Activated CD4-positive, alpha-beta T cell treated with anti-CD3 and anti-CD28 coated beads for 36 hours (primary cell): Measurements from ENCODE around the gene SYTL1. TPM values are rescaled to one million over a fixed set of nuclear protein-coding genes. Genes with fewer than 3 reads are reported as not detected.

Experiments used
- ATAC-seq: fragments of 200-7000 bp; cut with Tn5 transposase; one replicate; pipeline ENCODE4 v1.10.0; 2021; ENCODE audit warnings: mild to moderate bottlenecking, moderate library complexity
- CTCF ChIA-PET: fragments of 350-600 bp; sonication (Branson Sonifier 250); formaldehyde crosslinking; loops from one replicate; lab custom pipeline; 2021; ENCODE audit warnings: antibody characterized with exemption; lab: Charles Lee
- POLR2A ChIA-PET: fragments of 350-600 bp; sonication (Branson Sonifier 250); formaldehyde crosslinking; loops from one replicate; lab custom pipeline; 2021; ENCODE audit warnings: antibody characterized with exemption, inconsistent platforms; lab: Charles Lee
- DNase-seq: peaks from one replicate; pipeline ENCODE4 v3.0.0-alpha.2; 2020
- H3K27ac Mint-ChIP-seq: one replicate; pipeline ENCODE4 v1.8.0; 2021; ENCODE audit warnings: mixed read lengths
- H3K27me3 Mint-ChIP-seq: one replicate; pipeline ENCODE4 v1.8.0; 2021; ENCODE audit warnings: mixed read lengths
- H3K36me3 Mint-ChIP-seq: one replicate; pipeline ENCODE4 v1.8.0; 2021; ENCODE audit warnings: low read depth, mixed read lengths
- H3K4me1 Mint-ChIP-seq: one replicate; pipeline ENCODE4 v1.8.0; 2021; ENCODE audit warnings: mixed read lengths
- H3K4me3 Mint-ChIP-seq: one replicate; pipeline ENCODE4 v1.8.0; 2021; ENCODE audit warnings: mild to moderate bottlenecking, moderate library complexity, mixed read lengths
- H3K9me3 Mint-ChIP-seq: one replicate; pipeline ENCODE4 v1.8.0; 2021; ENCODE audit warnings: low read depth, mixed read lengths
- intact Hi-C, 2 experiments: fragments of 100-400 bp; cut with DNase I in 1 of 2; cut with micrococcal nuclease in 1 of 2; formaldehyde crosslinking; loops; one replicate each; pipeline versions ENCODE4 v1.14.2 to v1.15.1; 2022 to 2024; cut with DNase I, micrococcal nuclease
- total RNA-seq, 2 experiments: library from RNA; stranded (reverse); gene quantifications; one replicate each; pipeline ENCODE4 v1.2.3, GENCODE V29; 2021

The SYTL1 gene
- total RNA-seq, 2 experiments from 2014 or later = 21.4 to 26.1 TPM

- Mint-ChIP-seq H3K36me3 (peaks cover 2% of the 10 kb centered on the region), H3K27me3 (no peaks in the 10 kb centered on the region), H3K4me3 (peak overlapping the region; percentile 64), H3K4me1 (peaks cover 40% of the 10 kb centered on the region), H3K27ac (peak overlapping the region; percentile 73), H3K9me3 (no peaks in the 10 kb centered on the region)
- ChIA-PET POLR2A (interaction anchor here (1.0 to 1.1 kb wide), 2 partner anchors 10 to 202 kb away, joined by 3 read pairs; partner anchors contain the start of gene SLC9A1), CTCF (interaction anchor here (0.6 to 3.8 kb wide), 29 partner anchors 8 to 1123 kb away, joined by 3 to 28 read pairs (median 4); partner anchors contain the start of genes CD164L2, MAP3K6 and SYTL1)
- DNase-seq (peak; percentile 39), ATAC-seq (peak; percentile 34)
- intact Hi-C loops = loop anchor here (1.0 kb wide), 5 partner anchors 9 to 56 kb away; partner anchors contain the start of gene GPR3 (in 1 of the 2)
These were observed 14.9 kb downstream of the SYTL1 start for GRCh38 chr1:27356619-27357280.

- peak overlapping the region; percentile 73 for H3K27ac Mint-ChIP-seq
- H3K9me3 Mint-ChIP-seq = no peaks in the 10 kb centered on the region
- peak; percentile 78 for ATAC-seq
- intact Hi-C loops = loop anchor here (1.0 kb wide), 5 partner anchors 8 to 57 kb away; partner anchors contain the start of gene GPR3 (in 1 of the 2)
- ChIA-PET CTCF (interaction anchor here (0.6 to 3.8 kb wide), 33 partner anchors 8 to 1124 kb away, joined by 3 to 28 read pairs (median 4); partner anchors contain the start of genes CD164L2, MAP3K6 and SYTL1), POLR2A (interaction anchor here (1.0 to 1.1 kb wide), 2 partner anchors 9 to 12 kb away, joined by 3 read pairs; no protein-coding TSS in a partner anchor)
- DNase-seq = peak; percentile 91
- peaks cover 2% of the 10 kb centered on the region for H3K36me3 Mint-ChIP-seq
- peak overlapping the region; percentile 64 for H3K4me3 Mint-ChIP-seq
- peaks cover 40% of the 10 kb centered on the region for H3K4me1 Mint-ChIP-seq
- H3K27me3 Mint-ChIP-seq = no peaks in the 10 kb centered on the region
These were observed 15.6 kb downstream of the SYTL1 start for GRCh38 chr1:27357281-27358037.

GRCh38 chr1:27358038-27358927, 16.5 kb downstream of the SYTL1 start:
- intact Hi-C loops = no loop called here
- ChIA-PET POLR2A (interaction anchor here (1.0 kb wide), 1 partner anchor 13 kb away, joined by 3 read pairs; no protein-coding TSS in a partner anchor), CTCF (interaction anchor here (0.6 to 3.8 kb wide), 24 partner anchors 8 to 360 kb away, joined by 3 to 28 read pairs (median 4); partner anchors contain the start of genes CD164L2, MAP3K6 and SYTL1)
- ATAC-seq = no peak
- Mint-ChIP-seq H3K4me3 (peak overlapping the region; percentile 64), H3K27ac (no peak overlapping the region), H3K4me1 (peaks cover 40% of the 10 kb centered on the region), H3K27me3 (no peaks in the 10 kb centered on the region), H3K36me3 (peaks cover 2% of the 10 kb centered on the region), H3K9me3 (no peaks in the 10 kb centered on the region)
- DNase-seq = no peak

- H3K27me3 Mint-ChIP-seq = no peaks in the 10 kb centered on the region
- intact Hi-C loops = no loop called here
- H3K4me1 Mint-ChIP-seq = peaks cover 40% of the 10 kb centered on the region
- no peak for ATAC-seq
- ChIA-PET POLR2A (no interaction called here), CTCF (interaction anchor here (0.7 to 3.8 kb wide), 13 partner anchors 7 to 361 kb away, joined by 3 to 28 read pairs (median 10); partner anchors contain the start of genes CD164L2 and MAP3K6)
- DNase-seq = no peak
- no peaks in the 10 kb centered on the region for H3K9me3 Mint-ChIP-seq
- peaks cover 2% of the 10 kb centered on the region for H3K36me3 Mint-ChIP-seq
- H3K4me3 Mint-ChIP-seq = no peak overlapping the region
- no peak overlapping the region for H3K27ac Mint-ChIP-seq
These were observed 17.1 kb downstream of the SYTL1 start for GRCh38 chr1:27358928-27359313.

- Mint-ChIP-seq H3K4me3 (peak overlapping the region; percentile 62), H3K36me3 (peaks cover 2% of the 10 kb centered on the region), H3K27me3 (no peaks in the 10 kb centered on the region), H3K27ac (peak overlapping the region; percentile 15), H3K4me1 (peaks cover 45% of the 10 kb centered on the region), H3K9me3 (no peaks in the 10 kb centered on the region)
- intact Hi-C loops = no loop called here
- ATAC-seq = no peak
- DNase-seq = no peak
- CTCF ChIA-PET = interaction anchor here (0.7 to 3.1 kb wide), 4 partner anchors 9 to 240 kb away, joined by 3 to 16 read pairs (median 4); no protein-coding TSS in a partner anchor
- POLR2A ChIA-PET = no interaction called here
These were observed 18.0 kb downstream of the SYTL1 start for GRCh38 chr1:27359822-27360158.

- no peaks in the 10 kb centered on the region for H3K27me3 Mint-ChIP-seq
- peak overlapping the region; percentile 15 for H3K27ac Mint-ChIP-seq
- peaks cover 1% of the 10 kb centered on the region for H3K36me3 Mint-ChIP-seq
- no peaks in the 10 kb centered on the region for H3K9me3 Mint-ChIP-seq
- CTCF ChIA-PET = interaction anchor here (1.0 to 3.1 kb wide), 3 partner anchors 8 to 28 kb away, joined by 3 to 16 read pairs (median 3); no protein-coding TSS in a partner anchor
- DNase-seq (peak; percentile 60), ATAC-seq (peak; percentile 25)
- H3K4me3 Mint-ChIP-seq = peak overlapping the region; percentile 62
- peaks cover 49% of the 10 kb centered on the region for H3K4me1 Mint-ChIP-seq
- intact Hi-C loops = no loop called here
- POLR2A ChIA-PET = interaction anchor here (0.6 kb wide), 1 partner anchor 275 kb away, joined by 4 read pairs; no protein-coding TSS in a partner anchor
These were observed 18.6 kb downstream of the SYTL1 start for GRCh38 chr1:27360159-27361043.

DNA sequence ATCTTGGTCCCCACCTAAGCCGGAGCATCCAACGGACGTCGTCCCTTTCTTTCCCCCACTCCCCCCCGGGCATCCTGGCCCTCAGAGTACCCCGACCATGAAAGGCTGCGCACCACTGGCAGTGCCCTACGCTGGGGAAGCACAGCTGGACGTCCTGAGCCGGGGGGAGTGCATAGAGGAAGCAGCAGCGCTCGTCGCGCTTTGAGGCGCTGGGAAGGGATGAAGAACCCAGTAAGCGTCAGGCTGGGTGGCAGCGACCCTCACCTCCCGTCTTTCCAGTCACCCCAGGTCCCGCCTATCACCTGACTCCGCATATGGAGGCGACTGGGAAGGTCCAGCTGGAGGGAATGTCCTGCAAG, 19.2 kb downstream of the SYTL1 start:
- ChIA-PET POLR2A (no interaction called here), CTCF (interaction anchor here (2.0 kb wide), 1 partner anchor 34 kb away, joined by 5 read pairs; no protein-coding TSS in a partner anchor)
- no peaks in the 10 kb centered on the region for H3K36me3 Mint-ChIP-seq
- DNase-seq = no peak
- no peaks in the 10 kb centered on the region for H3K27me3 Mint-ChIP-seq
- intact Hi-C loops = no loop called here
- H3K4me3 Mint-ChIP-seq = peak overlapping the region; percentile 62
- peaks cover 48% of the 10 kb centered on the region for H3K4me1 Mint-ChIP-seq
- H3K27ac Mint-ChIP-seq = no peak overlapping the region
- H3K9me3 Mint-ChIP-seq = no peaks in the 10 kb centered on the region
- no peak for ATAC-seq

DNA sequence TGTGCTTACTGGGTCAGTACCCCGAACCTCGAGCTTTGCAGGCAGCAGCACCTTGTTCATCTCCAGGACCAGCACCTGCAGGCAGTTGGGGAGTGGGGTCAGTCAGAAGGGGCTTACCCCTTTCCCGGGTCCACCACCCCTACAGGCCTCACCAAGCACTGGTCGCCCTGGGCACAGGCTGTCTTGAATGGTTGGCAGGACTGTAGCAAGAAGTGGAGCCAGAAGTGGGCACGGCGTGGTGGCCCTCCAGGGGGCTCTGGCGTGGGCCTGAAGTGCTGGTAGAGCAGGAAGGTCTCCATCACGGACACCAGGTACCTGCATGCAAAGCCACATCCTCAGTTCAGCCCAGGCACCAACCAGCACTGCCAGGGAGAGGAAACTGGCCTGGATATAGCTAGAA, 19.7 kb downstream of the SYTL1 start:
- Mint-ChIP-seq H3K27ac (no peak overlapping the region), H3K36me3 (no peaks in the 10 kb centered on the region), H3K4me3 (no peak overlapping the region), H3K4me1 (peaks cover 44% of the 10 kb centered on the region), H3K9me3 (no peaks in the 10 kb centered on the region), H3K27me3 (no peaks in the 10 kb centered on the region)
- ATAC-seq = no peak
- DNase-seq = no peak
- POLR2A ChIA-PET = no interaction called here
- CTCF ChIA-PET = interaction anchor here (0.7 to 2.0 kb wide), 5 partner anchors 21 to 245 kb away, joined by 4 to 6 read pairs (median 5); partner anchors contain the start of gene CD164L2
- intact Hi-C loops = no loop called here

DNA sequence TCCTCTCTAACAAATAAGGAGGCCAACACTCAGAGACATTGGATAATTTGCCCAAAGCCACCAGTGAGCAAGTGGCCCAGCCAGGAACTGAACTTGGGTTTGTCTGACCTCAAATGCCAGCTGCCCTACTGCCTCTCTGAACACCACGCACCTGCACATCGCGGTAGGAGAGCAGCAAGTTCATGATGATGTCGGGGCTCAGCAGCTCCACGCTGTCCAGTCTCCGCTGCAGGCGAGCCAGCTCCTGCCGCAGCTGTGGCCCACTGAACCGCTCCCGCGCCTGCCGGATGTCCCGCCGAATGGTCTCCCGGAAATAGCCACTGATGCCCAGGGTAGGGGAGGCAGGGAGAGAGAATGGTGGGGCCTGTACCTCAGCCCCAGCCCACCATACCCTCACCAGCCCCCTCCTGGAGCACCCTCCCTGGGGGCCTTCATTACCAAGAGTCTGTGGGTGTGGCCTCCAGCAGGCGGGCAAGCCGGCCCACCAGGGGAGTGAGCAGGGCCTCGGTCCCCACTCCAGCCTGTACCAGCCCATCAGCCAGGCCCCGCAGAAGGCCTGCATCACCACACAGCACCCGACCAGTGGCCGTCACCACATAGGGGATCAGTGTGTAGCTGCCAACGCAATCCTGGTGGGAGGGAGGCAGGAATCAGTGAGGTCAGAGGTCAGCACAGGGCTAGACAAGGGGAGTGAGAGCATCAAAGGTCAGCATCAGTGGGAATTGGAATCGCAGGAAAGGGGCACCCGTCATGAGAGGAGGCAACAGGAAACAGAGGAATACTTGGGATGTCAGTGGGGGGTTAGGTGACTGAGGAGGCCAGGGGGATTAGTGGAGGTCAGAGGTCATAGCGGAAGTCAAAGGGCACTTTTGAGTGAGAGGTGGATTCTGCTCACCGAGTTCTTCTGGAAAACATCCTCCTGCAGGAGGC, 22.2 kb downstream of the SYTL1 start:
- H3K27me3 Mint-ChIP-seq = no peaks in the 10 kb centered on the region
- intact Hi-C loops = no loop called here

More for the DNA sequence above, 22.2 kb downstream of the SYTL1 start:
- no peak for ATAC-seq
- Mint-ChIP-seq H3K27ac (no peak overlapping the region), H3K4me3 (no peak overlapping the region), H3K9me3 (no peaks in the 10 kb centered on the region), H3K36me3 (no peaks in the 10 kb centered on the region), H3K4me1 (peaks cover 34% of the 10 kb centered on the region)
- ChIA-PET CTCF (interaction anchor here (0.5 to 3.7 kb wide), 3 partner anchors 7 to 216 kb away, joined by 4 to 28 read pairs (median 4); no protein-coding TSS in a partner anchor), POLR2A (no interaction called here)
- no peak for DNase-seq
